Measurements from ENCODE around the gene ETV1.

Gene ETV1

DNA sequence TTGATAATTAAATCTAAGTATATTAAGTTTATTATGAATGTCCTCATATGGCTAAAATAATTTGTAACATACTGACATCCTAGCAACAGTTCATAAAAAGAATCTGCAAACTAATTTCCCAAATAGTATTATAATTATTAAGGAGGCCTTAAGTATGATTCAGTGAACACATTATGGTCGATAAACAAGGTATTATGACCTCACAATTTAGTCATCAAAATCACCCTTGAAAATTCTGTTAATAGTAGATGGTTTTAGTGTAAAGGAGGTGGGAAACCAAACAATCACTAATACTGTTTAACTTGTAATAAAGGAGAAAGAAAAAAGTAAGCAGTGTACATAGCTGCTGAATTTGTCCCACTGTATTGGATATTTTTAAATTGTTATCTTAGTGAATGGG lies 2.1 kb downstream of the ETV1 start:
- H3K9me3 ChIP-seq = no peaks in the 10 kb centered on the region
- peaks cover 18 to 24% of the 10 kb centered on the region in 2 experiments for H3K4me1 ChIP-seq (ENCODE audit: control insufficient read depth in 1 of 2, insufficient read depth in 1 of 2, low read depth in 1 of 2, low read length in 1 of 2)
- TF ChIP-seq, protein P1, sequence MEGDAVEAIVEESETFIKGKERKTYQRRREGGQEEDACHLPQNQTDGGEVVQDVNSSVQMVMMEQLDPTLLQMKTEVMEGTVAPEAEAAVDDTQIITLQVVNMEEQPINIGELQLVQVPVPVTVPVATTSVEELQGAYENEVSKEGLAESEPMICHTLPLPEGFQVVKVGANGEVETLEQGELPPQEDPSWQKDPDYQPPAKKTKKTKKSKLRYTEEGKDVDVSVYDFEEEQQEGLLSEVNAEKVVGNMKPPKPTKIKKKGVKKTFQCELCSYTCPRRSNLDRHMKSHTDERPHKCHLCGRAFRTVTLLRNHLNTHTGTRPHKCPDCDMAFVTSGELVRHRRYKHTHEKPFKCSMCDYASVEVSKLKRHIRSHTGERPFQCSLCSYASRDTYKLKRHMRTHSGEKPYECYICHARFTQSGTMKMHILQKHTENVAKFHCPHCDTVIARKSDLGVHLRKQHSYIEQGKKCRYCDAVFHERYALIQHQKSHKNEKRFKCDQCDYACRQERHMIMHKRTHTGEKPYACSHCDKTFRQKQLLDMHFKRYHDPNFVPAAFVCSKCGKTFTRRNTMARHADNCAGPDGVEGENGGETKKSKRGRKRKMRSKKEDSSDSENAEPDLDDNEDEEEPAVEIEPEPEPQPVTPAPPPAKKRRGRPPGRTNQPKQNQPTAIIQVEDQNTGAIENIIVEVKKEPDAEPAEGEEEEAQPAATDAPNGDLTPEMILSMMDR (IDR thresholded peaks at IDR 0.05) = no peak
- peaks cover 56% of the 10 kb centered on the region for H3K27me3 ChIP-seq
- H3K27ac ChIP-seq = no peak overlapping the region
- H3K36me3 ChIP-seq = no peaks in the 10 kb centered on the region
- no peak overlapping the region for H3K4me3 ChIP-seq (ENCODE audit: low read depth in 1 of 2, low read length in 1 of 2)

DNA sequence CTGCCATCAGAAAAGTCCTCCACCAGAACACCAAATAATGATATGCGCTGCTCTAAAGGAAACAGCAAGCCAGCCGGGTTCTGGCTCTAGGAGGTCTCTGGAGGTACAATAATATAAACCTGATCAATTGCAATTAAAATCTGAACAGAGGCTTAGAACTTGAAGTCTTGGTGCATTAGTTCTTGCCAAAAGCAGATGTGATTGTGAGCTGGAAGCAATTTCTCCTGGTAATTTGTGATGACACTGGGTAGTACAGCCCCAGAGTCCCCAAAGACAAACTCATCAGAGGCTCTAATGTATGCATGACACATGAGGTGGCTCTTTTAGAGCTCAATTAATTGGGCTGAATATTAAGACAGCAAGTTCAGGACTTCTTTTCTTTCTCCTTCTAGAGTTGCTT lies 3.3 kb downstream of the ETV1 start:
- TF ChIP-seq, protein P1 (IDR thresholded peaks at IDR 0.05) = no peak

DNA sequence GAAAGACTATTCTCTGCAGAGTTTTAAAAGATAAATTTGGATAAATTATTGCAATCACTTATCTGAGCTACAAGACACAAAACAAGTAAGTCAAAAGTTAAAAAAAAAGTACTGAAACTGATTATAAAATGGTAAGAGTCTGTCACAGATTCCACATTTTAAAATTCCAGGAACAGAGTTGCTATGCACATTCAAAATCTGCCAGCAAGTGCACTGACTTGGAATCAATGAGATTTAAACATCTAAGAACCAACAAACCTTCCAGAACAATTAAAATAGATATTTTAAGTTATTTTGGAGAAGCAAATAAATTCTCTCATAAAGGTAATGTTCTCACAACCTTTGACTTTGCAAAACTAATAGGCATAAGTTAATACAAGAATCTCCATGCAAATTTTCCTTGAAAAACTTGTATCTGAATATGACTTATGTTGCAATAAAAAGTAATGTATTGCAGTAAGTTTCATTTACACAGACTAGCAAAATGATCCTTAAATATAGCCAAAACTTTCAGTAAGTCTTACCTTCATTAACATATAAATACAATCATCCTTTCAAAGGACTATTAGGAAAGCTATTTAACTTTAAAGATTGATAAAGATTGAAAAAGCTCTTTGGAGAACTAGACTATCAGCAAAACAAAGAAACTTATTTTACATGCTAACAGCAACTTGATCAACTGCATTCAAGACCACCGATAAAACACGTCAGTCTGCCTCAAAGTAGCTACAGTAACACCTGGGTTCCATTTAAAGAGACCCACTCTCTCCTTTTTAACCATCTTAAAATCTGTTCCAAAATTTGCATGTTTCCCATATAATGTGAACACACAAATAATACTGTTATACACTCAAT lies 4.4 kb downstream of the ETV1 start:
- H3K4me3 ChIP-seq (ENCODE audit: low read depth in 1 of 2, low read length in 1 of 2) = no peak overlapping the region
- no peak overlapping the region for H3K27ac ChIP-seq

More for the DNA sequence above, 3.3 kb downstream of the ETV1 start:
- H3K27ac ChIP-seq = no peak overlapping the region
- no peaks in the 10 kb centered on the region for H3K36me3 ChIP-seq
- H3K4me1 ChIP-seq (ENCODE audit: control insufficient read depth in 1 of 2, insufficient read depth in 1 of 2, low read depth in 1 of 2, low read length in 1 of 2) = peaks cover 18 to 24% of the 10 kb centered on the region in 2 experiments
- H3K27me3 ChIP-seq = peaks cover 54% of the 10 kb centered on the region
- H3K9me3 ChIP-seq = no peaks in the 10 kb centered on the region
- no peak overlapping the region for H3K4me3 ChIP-seq (ENCODE audit: low read depth in 1 of 2, low read length in 1 of 2)

DNA sequence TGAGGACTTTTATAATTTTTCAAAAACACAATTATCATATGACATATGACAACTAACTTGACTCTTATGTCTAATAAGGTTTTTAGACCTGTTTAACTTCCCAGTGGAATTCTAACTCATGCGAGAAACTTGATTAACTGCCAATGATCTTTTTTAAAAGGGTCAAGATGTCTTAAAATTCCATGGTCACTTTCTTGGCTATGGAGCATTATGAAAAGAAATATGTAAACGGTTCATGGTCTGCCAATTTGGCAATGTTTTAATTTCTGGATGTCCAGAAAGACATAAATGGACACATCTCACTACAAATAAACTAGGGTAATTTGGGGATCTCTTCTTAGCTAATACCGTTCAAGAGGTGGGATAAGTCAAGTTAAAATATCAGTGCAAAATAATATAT lies 5.4 kb downstream of the ETV1 start:
- TF ChIP-seq, protein P1 (IDR thresholded peaks at IDR 0.05) = no peak
- no peak overlapping the region for H3K27ac ChIP-seq
- peaks cover 3 to 4% of the 10 kb centered on the region in 2 experiments for H3K4me1 ChIP-seq (ENCODE audit: control insufficient read depth in 1 of 2, insufficient read depth in 1 of 2, low read depth in 1 of 2, low read length in 1 of 2)
- H3K36me3 ChIP-seq = no peaks in the 10 kb centered on the region
- H3K9me3 ChIP-seq = no peaks in the 10 kb centered on the region
- peaks cover 51% of the 10 kb centered on the region for H3K27me3 ChIP-seq
- H3K4me3 ChIP-seq (ENCODE audit: low read depth in 1 of 2, low read length in 1 of 2) = no peak overlapping the region

More for the DNA sequence above, 4.4 kb downstream of the ETV1 start:
- TF ChIP-seq, protein P1 (IDR thresholded peaks at IDR 0.05) = no peak
- Histone ChIP-seq H3K9me3 (no peaks in the 10 kb centered on the region), H3K27me3 (peaks cover 58% of the 10 kb centered on the region), H3K36me3 (no peaks in the 10 kb centered on the region), H3K4me1 (ENCODE audit: control insufficient read depth in 1 of 2, insufficient read depth in 1 of 2, low read depth in 1 of 2, low read length in 1 of 2) (peaks cover 13 to 14% of the 10 kb centered on the region in 2 experiments)

DNA sequence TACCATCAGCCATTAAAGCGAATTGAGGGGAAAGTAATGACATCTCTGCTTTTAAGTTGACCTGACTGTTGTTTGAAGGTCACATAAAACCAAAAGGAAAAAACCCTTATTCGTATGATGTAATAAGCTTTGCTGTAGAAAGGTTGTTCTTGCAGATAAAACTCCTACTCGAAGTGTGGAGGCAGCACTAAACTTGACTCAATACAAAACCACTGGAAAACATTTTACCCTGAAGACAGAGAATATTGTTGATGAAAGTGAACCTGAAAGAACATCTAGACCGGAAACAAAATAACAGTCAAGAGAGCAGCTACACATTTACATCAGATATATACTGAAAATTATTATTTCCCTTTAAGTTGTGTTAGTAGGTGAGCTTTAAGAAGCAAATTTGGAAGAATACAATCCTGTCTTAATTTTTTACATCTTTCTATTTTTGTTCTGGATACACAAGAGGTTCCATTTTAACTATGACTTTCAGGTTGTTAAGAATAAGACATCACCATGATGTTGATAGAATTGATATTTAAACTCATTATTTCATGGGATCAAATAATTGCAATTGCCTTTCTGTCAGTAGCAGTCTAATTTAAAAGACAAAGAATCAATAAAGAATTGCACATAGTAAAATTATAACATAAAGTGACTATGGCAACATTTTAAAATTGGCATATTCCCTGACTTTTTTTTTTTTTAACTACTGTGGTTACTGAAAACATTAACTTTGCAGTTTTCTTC lies 6.4 kb downstream of the ETV1 start:
- no peak overlapping the region for H3K27ac ChIP-seq
- H3K36me3 ChIP-seq = no peaks in the 10 kb centered on the region
- H3K4me1 ChIP-seq (ENCODE audit: control insufficient read depth in 1 of 2, insufficient read depth in 1 of 2, low read depth in 1 of 2, low read length in 1 of 2) = no peaks in the 10 kb centered on the region
- H3K9me3 ChIP-seq = no peaks in the 10 kb centered on the region
- no peak overlapping the region for H3K4me3 ChIP-seq (ENCODE audit: low read depth in 1 of 2, low read length in 1 of 2)
- peaks cover 42% of the 10 kb centered on the region for H3K27me3 ChIP-seq
- TF ChIP-seq, protein P1 (IDR thresholded peaks at IDR 0.05) = no peak
